Right lobe of liver (tissue), 4 donors: ENCODE measurements around the gene PLD5.

Experiments used
- CTCF ChIP-seq, 4 donors: fragments of 200-600 bp in 3 of 4; fragments of 450-650 bp in 1 of 4; IDR thresholded peaks; one replicate each; pipeline versions ENCODE4 v1.5.1 to v1.8.0; 2016 to 2022; ENCODE audit warnings: antibody characterized with exemption in 4 of 4, mild to moderate bottlenecking in 2 of 4
- POLR2A ChIP-seq: fragments of 450-650 bp; IDR thresholded peaks from one replicate; pipeline ENCODE4 v1.6.1; 2017; ENCODE audit warnings: antibody characterized with exemption, mild to moderate bottlenecking
- donor health status: DM: no; HTN: no; CAD: no.
- donor health status: DM: no; HTN: no; CAD: no.
- donor health status: DM: no; HTN: yes; CAD: no.

- TF ChIP-seq CTCF (IDR thresholded peaks at IDR 0.05) = no peak
- no peak for TF ChIP-seq POLR2A
These were observed 282.6 kb downstream of the PLD5 start for GRCh38 chr1:242241936-242242335.
